PC-9 (cell line): ENCODE data around the gene CALD1.

Experiments
- EZH2 ChIP-seq: fragments of 200-600 bp; sonication (generic); IDR thresholded peaks from 2 replicates; pipeline ENCODE4 v1.8.0; 2017; ENCODE audit warnings: antibody characterized with exemption, low read depth
- TF ChIP-seq, protein P1 (sequence below): fragments of 200-600 bp; sonication (generic); conservative IDR thresholded peaks from 2 replicates; pipeline ENCODE4 v1.6.1; 2017; ENCODE audit warnings: mixed run types, antibody characterized with exemption, mild to moderate bottlenecking, moderate library complexity

DNA sequence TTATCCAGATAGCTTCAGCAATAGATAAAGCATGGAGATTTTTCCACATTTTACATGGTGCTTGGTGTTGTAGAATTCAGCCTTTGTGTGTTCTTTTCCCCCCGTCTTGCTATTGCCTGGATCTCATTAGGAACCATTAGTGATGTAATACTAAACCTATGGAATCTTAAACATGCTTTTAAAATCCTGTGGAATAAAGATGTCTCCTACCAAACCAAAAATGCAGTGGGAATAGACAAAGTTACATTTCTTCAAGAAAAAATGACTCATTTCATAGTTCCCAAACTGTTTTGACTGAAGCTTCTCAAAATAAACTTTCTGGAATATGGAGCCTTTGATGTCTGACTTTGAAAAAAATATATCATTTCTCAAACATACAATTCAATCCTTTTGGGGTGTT lies 44.0 kb downstream of the CALD1 start:
- TF ChIP-seq, protein P1, sequence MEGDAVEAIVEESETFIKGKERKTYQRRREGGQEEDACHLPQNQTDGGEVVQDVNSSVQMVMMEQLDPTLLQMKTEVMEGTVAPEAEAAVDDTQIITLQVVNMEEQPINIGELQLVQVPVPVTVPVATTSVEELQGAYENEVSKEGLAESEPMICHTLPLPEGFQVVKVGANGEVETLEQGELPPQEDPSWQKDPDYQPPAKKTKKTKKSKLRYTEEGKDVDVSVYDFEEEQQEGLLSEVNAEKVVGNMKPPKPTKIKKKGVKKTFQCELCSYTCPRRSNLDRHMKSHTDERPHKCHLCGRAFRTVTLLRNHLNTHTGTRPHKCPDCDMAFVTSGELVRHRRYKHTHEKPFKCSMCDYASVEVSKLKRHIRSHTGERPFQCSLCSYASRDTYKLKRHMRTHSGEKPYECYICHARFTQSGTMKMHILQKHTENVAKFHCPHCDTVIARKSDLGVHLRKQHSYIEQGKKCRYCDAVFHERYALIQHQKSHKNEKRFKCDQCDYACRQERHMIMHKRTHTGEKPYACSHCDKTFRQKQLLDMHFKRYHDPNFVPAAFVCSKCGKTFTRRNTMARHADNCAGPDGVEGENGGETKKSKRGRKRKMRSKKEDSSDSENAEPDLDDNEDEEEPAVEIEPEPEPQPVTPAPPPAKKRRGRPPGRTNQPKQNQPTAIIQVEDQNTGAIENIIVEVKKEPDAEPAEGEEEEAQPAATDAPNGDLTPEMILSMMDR, result no peak
- no peak for TF ChIP-seq EZH2
